ENCODE results near the gene ATP1B1.
"Not testable (repeated sequence)": the region's sequence is repeated elsewhere in the genome, so short reads cannot be mapped to it uniquely, and the experiment has no call there.

ATP1B1 gene

DNA sequence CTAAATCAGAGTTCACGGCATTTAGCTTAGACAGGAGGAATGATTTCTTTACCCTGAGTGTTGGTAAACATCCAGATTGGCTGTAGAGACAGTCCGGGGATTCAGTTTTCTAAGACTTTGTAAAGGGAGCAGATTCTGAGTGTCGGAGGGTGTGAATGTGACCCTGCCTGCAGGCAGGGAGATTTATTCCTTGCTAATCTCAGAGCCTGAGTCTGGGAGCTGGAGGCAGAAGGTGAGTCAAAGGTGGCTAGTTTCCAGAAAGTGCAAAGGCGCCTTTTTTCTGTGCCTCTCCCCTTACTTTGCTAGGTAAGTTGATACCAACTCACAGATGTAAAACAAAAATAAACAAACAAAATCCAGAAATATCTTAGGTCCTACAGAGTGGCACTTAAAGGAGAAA, 11.7 kb downstream of the ATP1B1 start:
- no peak for DNase-seq

DNA sequence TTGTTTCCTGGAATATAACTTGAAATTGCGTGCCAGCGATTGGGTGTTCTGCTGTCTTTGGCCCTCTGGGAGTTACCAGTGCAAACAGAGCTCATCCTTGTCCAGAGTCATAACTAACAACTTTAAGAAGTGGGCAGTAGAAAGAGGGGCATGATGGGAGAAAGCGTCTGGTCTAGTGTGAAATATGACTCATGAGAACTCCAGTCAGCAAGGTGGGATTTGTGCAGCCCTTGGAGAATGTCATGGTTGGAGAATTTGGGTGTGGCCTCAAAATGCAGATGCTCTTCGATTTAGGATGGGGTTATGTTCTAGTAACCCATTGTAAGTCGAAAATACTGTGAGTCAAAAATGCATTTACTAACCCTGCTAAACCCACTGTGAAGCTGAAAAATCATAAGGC, 12.9 kb downstream of the ATP1B1 start:
- DNase-seq, result no peak

DNA sequence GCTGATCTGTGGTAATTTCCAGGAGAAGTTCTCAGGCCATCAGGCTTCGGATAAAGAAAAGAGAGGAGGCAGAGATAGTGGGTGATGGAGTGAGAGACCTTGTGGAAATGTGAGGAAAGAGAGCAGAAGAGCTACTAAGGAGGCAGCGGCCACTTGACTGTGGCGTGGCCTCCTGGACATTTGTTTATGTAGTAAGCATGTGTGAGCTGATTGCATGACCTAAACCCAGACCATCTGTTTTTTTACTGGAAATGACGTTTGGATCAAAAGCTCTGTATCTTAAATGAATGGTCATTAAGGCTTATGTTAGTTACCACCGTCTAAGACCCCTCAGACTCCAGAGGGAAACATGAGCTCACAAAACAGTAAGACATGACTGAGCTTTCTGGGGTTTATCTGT, 13.6 kb downstream of the ATP1B1 start:
- DNase-seq, result no peak

DNA sequence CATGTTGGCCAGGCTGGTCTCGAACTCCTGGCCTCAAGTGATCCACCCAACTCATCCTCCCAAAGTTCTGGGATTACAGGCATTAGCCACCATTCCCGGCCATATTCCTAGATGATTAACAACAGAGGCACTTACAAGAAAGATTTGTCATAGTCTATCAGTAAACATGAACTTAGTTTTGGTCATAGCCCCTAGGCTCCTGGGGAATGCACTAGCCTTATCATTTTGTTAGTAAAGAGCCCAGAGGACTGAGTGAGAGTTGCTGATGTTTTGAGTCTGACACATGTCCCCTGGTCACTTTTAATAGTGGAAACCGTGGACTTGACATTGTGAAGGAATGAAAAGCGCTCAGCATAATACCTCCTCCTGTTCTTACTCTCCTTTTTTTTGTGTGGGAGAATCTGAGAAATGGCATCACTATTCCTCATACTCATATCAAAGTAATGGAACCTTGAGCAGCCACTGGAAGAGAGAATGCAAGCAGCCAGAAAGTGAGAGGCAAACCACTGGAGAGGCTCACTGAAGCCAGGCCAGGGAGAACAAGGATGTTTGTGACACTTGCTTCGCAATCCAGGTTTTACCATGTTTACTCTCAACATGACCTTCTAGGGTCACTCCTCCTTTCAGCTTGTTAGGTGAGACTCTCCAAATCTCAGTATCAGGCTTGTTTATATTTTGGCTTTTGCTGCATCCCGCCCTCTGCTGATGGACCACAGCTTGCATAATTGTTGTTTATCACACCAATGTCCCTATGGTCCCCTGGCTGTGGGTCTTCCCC, 14.8 kb downstream of the ATP1B1 start:
- DNase-seq, result no peak

DNA sequence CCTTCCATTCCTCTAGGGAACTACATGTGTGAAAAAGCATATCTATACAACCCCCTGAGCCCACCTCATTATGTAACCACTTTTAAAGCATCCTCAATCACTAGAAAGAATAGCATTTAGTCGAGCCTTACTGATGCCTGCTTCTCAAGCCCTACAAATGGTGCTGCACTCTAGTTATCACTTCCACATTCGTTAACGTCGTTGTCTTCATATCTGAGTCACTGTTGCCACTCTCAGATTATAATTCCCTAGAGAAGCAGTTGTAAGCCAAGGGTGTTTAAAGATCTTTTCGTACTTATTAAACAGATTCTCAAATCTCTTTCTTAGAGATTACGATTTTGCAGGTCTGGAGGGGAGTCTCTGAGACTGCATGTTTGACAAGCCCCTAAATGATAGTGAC, 16.5 kb downstream of the ATP1B1 start:
- DNase-seq, result no peak

DNA sequence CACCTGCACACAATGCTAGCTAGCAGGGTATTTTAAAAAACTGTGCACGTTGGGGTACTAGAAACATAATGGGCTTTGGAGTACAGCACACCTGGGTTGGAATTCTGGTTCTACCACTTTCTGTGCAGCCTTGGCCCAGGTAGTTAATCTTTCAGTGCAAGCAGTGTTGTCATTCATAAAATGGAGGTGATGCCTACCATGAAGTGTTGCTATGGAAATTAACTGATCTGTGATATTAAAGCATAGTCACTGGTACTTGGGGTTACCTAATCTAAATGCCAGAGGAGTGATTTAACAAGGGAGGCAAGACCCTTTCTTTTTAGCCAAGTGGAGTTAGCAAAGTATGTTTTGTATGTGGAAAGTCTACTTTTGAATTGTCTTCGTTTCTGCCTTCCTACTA, 18.0 kb downstream of the ATP1B1 start:
- DNase-seq, result no peak

DNA sequence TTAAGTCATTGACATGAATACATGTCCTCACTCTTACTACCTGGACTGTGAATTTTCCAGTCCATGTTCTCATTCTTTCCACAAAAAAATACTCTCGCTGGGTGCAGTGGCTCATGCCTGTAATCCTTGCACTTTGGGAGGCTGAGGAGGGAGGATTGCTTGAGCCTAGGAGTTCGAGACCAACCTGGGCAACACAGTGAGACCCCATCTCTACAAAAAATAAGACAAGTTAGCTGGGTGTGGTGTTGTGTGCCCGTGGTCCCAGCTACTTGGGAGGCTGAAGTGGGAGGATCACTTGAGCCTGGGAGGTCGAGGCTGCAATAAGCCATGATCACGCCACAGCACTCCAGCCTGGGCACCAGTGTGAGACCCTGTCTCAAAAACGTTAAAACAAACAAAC, 19.1 kb downstream of the ATP1B1 start:
- DNase-seq, result not testable (repeated sequence)

DNA sequence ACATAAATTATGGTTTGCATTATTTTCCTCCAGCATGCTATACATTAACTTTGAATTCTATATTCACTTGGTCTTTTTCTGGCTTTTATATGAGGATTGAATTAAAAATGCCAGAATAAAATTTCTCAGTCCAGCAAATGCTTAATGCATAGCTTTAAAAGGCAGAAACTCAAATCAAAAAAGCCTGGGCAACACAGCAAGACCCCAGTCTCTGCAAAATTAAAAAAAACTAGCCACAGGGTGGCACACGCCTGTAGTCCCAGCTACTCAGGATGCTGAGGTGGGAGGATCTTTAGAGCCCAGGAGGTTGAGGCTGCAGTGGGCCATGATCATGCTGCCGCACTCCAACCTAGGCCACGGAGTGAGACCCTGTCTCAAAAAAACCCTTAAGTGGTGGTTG, 19.8 kb downstream of the ATP1B1 start:
- DNase-seq, result no peak

DNA sequence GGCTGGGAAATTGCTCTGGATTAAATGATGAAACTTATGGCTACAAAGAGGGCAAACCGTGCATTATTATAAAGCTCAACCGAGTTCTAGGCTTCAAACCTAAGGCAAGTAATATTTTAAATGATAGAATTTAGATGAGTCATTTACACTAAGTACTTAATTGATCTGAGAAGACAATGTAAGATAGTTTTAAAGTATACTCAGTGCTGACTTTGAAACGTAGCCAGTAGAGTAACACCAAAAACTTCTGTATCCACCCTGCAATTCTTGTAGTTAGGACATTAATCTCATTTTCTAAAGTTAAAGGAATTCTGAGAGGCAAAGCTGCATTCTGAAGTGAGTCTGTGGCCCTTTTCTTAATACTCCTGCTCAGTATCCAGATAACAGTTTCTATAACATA, 20.8 kb downstream of the ATP1B1 start:
- DNase-seq, result no peak

DNA sequence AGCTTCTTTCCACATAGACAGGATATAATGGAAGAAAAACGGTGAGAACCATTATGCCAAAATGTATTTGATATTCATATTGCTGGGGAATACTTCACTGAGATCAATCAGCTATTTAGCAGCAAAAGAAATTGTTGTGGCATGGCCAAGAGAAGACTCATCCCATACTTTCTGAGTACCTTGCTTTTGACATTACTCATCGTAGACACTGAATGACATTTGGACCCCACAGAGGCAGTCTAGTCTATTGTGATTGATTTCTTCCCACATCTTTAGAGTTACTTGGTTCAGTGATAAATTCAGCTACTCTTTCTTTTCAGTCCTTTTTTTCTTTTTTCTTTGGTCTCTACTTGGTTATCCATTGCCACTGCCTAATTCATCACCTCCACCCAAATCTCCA, 22.1 kb downstream of the ATP1B1 start:
- DNase-seq, result no peak

DNA sequence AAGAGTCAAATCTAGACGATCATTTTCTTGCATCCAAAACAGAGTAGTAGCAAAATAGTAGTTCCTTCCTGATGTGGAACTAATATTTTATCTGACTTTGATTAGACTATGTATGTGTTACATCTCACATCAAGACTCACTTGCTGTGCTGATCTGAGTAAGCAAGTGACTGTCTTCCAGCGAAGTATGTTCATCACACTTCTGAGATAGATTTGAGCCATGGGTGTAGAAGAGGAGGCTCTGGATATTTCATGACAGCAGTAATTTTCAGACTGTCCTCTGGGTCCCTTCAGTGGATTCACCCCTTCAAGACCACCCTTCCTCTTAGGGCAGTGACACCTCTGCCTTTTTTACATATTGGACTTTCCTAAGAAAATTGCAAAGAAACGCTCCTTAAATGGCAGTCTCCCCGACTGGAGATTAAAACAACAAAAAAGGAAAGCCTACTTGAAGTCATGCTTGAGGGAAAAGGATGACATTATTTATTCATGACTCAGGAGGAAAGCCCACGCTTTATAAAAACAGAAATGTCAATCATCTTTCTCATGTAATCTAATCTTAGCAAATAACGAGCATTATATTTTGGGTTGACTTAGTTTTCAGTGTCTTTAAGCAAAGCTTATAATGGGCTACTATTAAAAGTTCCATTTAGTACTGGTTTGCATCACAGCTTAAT, 22.8 kb downstream of the ATP1B1 start:
- DNase-seq, result no peak

DNA sequence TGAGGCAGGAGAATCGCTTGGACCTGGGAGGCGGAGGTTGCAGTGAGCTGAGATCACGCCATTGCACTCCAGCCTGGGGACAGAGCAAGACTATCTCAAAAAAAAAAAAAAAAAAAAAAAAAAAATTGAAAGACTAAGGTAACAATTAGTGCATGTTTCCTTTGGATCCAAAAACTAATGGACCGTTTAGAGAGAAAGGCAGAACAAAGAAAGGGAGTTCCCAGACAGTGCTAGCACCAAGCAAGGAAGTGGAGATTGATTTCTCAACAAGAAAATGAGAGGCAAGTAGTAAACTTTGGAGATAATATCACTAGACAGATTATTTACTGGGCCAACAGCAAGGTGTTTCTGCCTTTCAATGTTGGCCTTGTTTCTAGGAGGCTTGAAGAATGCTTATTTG, 24.2 kb downstream of the ATP1B1 start:
- DNase-seq, result no peak

DNA sequence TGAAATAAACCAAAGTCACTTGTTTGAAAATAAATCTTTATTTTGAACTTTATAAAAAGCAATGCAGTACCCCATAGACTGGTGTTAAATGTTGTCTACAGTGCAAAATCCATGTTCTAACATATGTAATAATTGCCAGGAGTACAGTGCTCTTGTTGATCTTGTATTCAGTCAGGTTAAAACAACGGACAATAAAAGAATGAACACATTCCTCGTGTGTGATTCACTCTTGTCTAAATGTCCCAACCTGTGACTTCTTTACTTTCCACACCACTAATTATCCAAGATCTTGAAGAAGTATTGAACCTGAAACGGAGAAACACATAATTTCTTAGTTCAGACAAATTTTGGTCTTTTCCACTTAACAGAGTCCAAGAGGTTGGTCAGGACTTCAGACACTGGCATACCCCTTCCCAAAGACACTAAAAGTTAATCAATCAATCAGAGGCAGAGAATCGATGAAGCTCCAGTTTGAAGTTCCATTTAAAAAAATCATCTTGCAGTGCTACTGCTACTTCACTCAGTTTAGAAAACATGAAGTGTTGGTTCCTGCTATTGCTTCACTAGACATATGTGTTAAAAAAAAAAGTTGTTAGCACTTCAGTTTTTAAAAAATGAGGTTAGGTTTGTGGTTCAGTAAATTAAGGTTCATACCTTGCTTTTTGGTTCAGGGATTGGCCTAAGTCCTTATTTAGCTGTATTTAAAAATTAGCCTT, 26.2 kb downstream of the ATP1B1 start:
- DNase-seq, result no peak

DNA sequence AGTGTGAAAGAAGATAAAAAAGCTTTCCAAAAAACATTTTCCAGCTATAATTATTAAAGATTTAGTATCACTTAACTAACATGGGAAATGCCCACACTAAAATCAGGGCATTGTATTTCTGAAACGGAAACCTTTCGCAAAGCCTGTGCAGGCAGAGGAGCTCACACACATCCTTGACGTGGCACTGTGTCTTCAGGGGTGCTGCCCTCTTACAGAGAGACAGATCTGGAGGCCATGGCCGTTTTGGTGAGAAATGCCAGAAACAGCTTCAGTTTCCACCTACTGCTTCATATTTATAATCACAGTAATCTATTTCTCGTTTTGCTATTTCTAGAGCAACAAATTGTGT, 26.7 kb downstream of the ATP1B1 start:
- no peak for DNase-seq

DNA sequence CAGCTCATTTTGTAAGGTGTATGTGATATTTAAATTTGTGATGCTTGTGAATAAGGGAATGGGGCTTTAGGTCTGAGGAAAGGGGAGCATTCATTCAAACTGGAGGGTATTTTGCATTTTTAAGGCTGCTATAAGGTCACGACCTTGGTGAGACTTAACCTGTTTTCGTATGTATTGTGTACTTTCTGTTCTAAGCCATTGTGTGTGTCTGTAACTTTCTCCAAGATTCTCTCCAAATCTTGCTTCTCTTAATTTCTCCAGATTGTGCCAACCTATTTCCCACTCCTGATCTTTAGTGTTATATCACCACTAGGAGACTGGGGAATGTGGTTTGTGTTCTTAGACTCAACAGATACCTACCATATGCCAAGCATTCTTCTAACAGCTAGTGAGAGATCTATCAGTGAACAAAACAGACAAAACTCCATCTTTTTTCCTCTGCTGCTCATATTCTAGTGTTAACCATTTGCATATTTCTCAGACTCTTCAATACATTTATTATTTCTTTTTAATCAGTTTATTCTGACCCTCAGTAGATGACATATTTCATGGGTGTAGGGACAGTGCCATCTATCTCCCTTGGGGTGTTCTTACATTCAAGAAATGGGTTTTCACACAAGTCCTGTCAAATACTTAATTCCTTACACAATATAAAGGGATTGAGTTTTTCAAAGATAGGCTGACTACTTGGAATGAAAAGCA, 27.5 kb downstream of the ATP1B1 start:
- DNase-seq, result no peak

DNA sequence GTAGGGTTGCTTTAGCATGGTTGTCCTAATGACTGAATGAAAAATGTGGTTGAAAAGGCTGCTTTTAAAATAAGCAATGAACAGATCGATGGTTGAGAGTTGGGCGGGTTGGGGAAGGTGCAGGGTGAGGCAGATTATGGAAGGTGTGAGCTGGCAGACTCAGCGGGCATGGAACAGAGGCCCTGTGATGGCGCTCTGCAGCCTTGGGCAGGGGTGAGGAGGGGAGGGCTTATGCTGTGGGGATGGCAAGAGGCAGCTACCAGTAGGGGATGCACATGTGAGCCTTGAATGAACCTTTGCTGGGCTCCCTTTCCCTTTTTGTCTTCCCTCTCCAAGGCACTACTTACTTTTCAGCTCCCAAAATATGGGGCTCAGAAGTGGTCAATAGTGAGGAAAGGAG, 30.9 kb downstream of the ATP1B1 start:
- no peak for DNase-seq

DNA sequence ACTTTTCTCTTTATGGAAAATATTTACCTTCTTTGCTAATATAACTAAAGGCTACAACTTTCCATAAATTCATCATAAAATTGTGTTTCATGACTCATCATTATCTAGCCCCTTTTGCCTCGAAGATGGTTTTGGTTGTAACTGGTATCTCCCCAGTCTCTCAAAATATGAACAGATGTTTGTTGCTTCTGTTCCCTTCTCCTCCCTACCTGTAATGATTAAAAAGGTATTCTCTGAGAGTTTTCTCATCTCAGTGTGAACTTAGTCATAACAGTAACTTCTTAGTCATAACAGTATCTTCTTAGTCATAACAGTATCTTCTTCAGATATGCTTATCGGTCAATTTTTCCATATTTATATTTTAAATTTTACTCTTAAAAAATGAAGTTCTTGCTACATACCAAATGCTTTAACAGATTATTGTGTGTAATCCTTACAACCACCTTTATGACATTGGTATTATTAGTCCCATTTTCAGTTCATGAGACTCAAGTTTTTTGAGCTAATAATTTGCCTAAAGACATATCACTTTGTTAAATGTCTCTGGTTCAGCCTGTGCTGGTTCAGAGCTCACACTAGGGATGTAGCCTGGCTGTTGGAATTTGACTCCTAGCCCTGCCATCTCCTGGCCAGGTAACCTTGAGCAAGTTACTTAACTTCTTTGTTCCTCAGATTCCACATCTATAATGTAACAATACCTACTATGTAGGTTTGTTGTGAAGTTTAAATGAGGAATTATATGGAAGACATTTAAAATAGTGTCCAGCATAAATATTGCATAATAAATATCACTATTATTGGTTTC, 32.6 kb downstream of the ATP1B1 start:
- no peak for DNase-seq

DNA sequence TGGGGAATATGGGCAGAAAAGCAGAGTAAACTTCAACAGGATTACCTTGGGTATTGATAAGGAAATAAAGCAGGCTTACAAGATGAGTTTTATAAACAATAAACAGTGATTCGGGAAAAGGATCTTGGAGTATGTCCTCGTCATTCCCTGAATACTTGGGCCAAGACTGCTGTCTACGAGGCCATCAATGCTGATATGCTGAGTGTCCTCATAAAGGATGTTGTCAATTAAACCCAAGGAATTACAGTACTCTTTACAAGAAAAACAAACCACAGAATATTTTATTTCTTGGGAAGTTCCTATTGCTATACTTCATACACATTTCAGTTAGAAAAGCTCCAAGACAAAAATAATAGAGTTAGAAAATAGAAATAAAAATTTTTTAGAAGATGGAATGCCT, 34.9 kb downstream of the ATP1B1 start:
- DNase-seq, result no peak

DNA sequence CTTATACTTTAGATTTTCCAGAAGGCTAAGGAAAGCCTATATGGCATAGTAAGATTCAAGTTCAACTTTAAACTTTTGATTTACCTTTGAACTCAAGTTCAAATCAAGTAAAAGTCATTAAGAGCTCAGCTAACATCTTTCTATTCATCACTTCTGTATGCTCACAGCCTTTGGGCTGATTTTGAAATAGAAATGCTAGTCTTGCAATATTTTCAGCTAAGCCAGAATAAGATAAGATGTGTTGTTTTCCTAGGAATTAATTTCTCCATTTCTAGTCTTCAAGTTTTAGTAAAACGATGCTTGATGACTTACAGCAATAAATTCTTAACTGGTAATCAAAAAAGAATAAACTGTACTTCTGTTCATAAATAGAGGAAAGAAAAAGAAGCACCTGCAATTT, 35.6 kb downstream of the ATP1B1 start:
- no peak for DNase-seq

DNA sequence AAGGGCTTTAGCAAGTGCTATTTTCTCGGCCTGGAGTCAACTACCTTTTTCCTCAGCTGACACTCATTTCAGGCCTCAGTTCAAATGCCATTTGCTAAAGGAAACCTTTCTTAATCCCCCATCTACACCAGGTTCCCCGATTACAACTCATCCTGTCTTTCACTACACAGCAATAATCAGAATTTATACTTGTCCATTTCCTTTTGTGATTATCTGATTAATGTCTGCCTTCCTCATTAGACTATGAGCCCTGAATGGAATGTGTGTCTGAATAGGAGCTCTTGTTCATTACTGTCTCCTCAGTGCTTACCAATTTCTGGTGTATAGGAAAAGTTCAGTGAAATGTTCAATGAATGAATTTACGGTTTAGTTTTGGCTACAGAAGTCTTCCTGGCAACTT, 36.9 kb downstream of the ATP1B1 start:
- DNase-seq, result no peak

DNA sequence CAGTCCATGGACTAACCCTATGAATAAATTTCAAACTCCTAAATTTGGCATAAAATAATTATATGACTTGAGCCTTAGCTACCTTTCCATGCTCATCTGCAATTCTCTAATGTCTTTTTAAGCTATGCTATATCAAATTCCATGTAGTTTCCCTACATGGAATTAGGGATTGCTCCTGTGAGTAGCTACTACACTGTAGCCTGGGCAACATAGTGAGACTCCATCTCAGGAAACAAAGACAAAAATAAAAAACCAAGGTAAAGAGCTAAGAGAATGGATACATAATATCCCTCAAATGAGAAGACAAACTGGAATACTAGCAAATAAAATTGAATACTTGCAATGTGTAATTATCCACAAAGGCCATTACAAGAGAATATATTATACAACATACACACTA, 37.5 kb downstream of the ATP1B1 start:
- DNase-seq, result no peak

DNA sequence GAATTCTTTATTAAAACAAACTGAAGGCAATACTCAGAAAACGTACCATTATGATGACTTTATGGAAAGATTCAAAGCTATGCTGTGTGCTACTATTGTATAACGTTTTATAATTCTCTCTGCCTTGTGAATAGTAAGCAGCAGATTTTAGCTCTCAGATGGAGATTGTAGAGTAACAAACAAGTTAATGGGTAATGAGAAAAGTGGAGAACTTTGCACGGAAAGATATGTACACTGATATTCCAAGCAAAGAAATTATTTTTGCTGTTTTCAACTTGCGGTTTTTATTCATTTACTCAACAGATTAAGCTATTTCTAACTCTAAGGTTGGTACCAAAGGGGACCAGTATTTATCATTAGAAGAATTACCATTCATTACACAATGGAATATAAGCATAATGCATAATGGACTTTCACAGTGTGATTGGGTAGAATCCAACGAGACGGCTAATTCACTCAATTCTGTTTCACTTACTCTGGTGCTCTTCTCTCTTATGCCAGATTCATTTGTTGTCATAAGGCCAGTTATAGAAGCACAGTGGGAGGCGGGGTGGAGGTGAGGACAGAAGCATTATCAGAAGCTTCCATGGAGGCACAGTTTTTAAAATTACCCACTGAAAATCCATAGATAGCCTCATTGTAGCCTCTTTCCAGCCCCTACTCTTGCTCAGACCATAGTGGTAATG, 38.6 kb downstream of the ATP1B1 start:
- DNase-seq, result no peak
